HEK293 (cell line): ENCODE data around the gene TRMT112.

Source experiments
- CTCF ChIA-PET: fragments of 350-600 bp; formaldehyde crosslinking; extraction: SDS; loops from one replicate; lab custom pipeline; 2021; ENCODE audit warnings: antibody characterized with exemption; lab: Yijun Ruan, JAX
- POLR2A ChIA-PET: fragments of 300-600 bp; formaldehyde crosslinking; extraction: SDS; loops from one replicate; lab custom pipeline; 2020; ENCODE audit warnings: antibody characterized with exemption, inconsistent platforms; lab: Yijun Ruan, JAX
- H3K27ac ChIP-seq: fragments of 200-500 bp; sonication (Bioruptor generic); 2 replicates; pipeline ENCODE4 v1.5.1; 2014; ENCODE audit warnings: low read depth, low read length, control low read depth, inconsistent platforms; ENCODE audit errors: extremely low read depth
- H3K36me3 ChIP-seq, 2 experiments: fragments of 200-500 bp in 1 of 2; sonication (Bioruptor generic) in 1 of 2; 1 replicate in 1 of 2; 2 replicates in 1 of 2; pipeline ENCODE4 v1.5.1; 2014 to 2017; ENCODE audit warnings: inconsistent platforms in 2 of 2, low read length in 2 of 2; ENCODE audit not compliant: control insufficient read depth in 2 of 2, insufficient read depth in 1 of 2
- H3K4me1 ChIP-seq: fragments of 200-500 bp; sonication (Bioruptor generic); 2 replicates; pipeline ENCODE4 v1.5.1; 2014; ENCODE audit warnings: mild to moderate bottlenecking, low read length, inconsistent platforms; ENCODE audit not compliant: control insufficient read depth, insufficient read depth
- H3K4me3 ChIP-seq: 2 replicates; pipeline ENCODE4 v1.5.1; 2011; ENCODE audit warnings: low read depth, mild to moderate bottlenecking, control low read depth, low read length, moderate library complexity
- H3K9me3 ChIP-seq: fragments of 200-500 bp; sonication (Bioruptor generic); 2 replicates; pipeline ENCODE4 v1.5.1; 2014; ENCODE audit warnings: low read depth, low read length, inconsistent platforms; ENCODE audit not compliant: control insufficient read depth, insufficient read depth
- GLI2 ChIP-seq: fragments of 450-650 bp; formaldehyde crosslinking; IDR thresholded peaks from 2 replicates; pipeline ENCODE4; 2017; ENCODE audit warnings: missing biosample characterization, missing genetic modification characterization, low read depth, borderline replicate concordance
- HOXA7 ChIP-seq: sonication (generic); formaldehyde crosslinking; IDR thresholded peaks from 2 replicates; pipeline ENCODE4 v1.8.1; 2022; ENCODE audit warnings: missing genetic modification reagents, borderline replicate concordance
- HOXD13 ChIP-seq: sonication (generic); formaldehyde crosslinking; IDR thresholded peaks from 2 replicates; pipeline ENCODE4 v1.8.0; 2022; ENCODE audit warnings: missing genetic modification reagents, borderline replicate concordance
- ZNF16 ChIP-seq: fragments of 450-650 bp; formaldehyde crosslinking; IDR thresholded peaks from 2 replicates; pipeline ENCODE4 v1.5.1; 2016; ENCODE audit warnings: low read depth, missing biosample characterization, missing genetic modification characterization
- ZNF19 ChIP-seq: fragments of 450-650 bp; formaldehyde crosslinking; IDR thresholded peaks from 2 replicates; pipeline ENCODE4; 2016; ENCODE audit warnings: missing biosample characterization, missing genetic modification characterization, low read depth
- ZNF266 ChIP-seq: fragments of 450-650 bp; formaldehyde crosslinking; IDR thresholded peaks from 2 replicates; pipeline ENCODE4 v1.5.1; 2016; ENCODE audit warnings: missing biosample characterization, missing genetic modification characterization, low read depth
- ZNF473 ChIP-seq: fragments of 450-650 bp; formaldehyde crosslinking; IDR thresholded peaks from 2 replicates; pipeline ENCODE4 v1.5.1; 2017; ENCODE audit warnings: missing biosample characterization, missing genetic modification characterization
- ZNF544 ChIP-seq: fragments of 450-650 bp; formaldehyde crosslinking; IDR thresholded peaks from 2 replicates; pipeline ENCODE4 v1.5.0; 2017; ENCODE audit warnings: missing biosample characterization, missing genetic modification characterization
- ZNF585B ChIP-seq: fragments of 450-650 bp; formaldehyde crosslinking; IDR thresholded peaks from 2 replicates; pipeline ENCODE4 v1.5.1; 2016; ENCODE audit warnings: missing biosample characterization, missing genetic modification characterization
- ZNF701 ChIP-seq: fragments of 450-650 bp; formaldehyde crosslinking; IDR thresholded peaks from 2 replicates; pipeline ENCODE4 v1.5.1; 2016; ENCODE audit warnings: missing biosample characterization, missing genetic modification characterization
- ZNF791 ChIP-seq: fragments of 450-650 bp; formaldehyde crosslinking; IDR thresholded peaks from 2 replicates; pipeline ENCODE4 v1.5.1; 2016; ENCODE audit warnings: missing biosample characterization, missing genetic modification characterization
- ZSCAN16 ChIP-seq: fragments of 450-650 bp; formaldehyde crosslinking; IDR thresholded peaks from 2 replicates; pipeline ENCODE4 v1.5.1; 2016; ENCODE audit warnings: missing biosample characterization, missing genetic modification characterization
- TF ChIP-seq, protein P1 (sequence below): fragments of 450-650 bp; formaldehyde crosslinking; IDR thresholded peaks from 2 replicates; pipeline ENCODE4 v1.5.1; 2017; ENCODE audit warnings: missing biosample characterization, missing genetic modification characterization
- TF ChIP-seq, protein P2 (sequence below): fragments of 450-650 bp; formaldehyde crosslinking; IDR thresholded peaks from 2 replicates; pipeline ENCODE4 v1.5.1; 2016; ENCODE audit warnings: missing biosample characterization, missing genetic modification characterization
- TF ChIP-seq, protein P3 (sequence below): fragments of 450-650 bp; IDR thresholded peaks from 2 replicates; pipeline ENCODE4 v1.5.1; 2018; ENCODE audit warnings: missing biosample characterization, mild to moderate bottlenecking, missing genetic modification characterization
- TF ChIP-seq, protein P4 (sequence below): fragments of 450-650 bp; formaldehyde crosslinking; conservative IDR thresholded peaks from 2 replicates; pipeline ENCODE4 v1.5.1; 2016; ENCODE audit warnings: low read depth, missing biosample characterization, missing genetic modification characterization
- TF ChIP-seq, protein P5 (sequence below): fragments of 450-650 bp; formaldehyde crosslinking; IDR thresholded peaks from 2 replicates; pipeline ENCODE4 v1.5.1; 2016; ENCODE audit warnings: missing biosample characterization, missing genetic modification characterization
- TF ChIP-seq, protein P6 (sequence below): IDR thresholded peaks from 2 replicates; pipeline ENCODE4 v1.6.1; 2011; ENCODE audit warnings: mild to moderate bottlenecking, low read depth, low read length, borderline replicate concordance
- TF ChIP-seq, protein P7 (sequence below): fragments of 450-650 bp; formaldehyde crosslinking; IDR thresholded peaks from 2 replicates; pipeline ENCODE4 v1.5.1; 2017; ENCODE audit warnings: missing biosample characterization, missing genetic modification characterization
- TF ChIP-seq, protein P8 (sequence below): fragments of 450-650 bp; formaldehyde crosslinking; IDR thresholded peaks from 2 replicates; pipeline ENCODE4 v1.5.1; 2016; ENCODE audit warnings: missing biosample characterization, missing genetic modification characterization

TRMT112 gene

DNA sequence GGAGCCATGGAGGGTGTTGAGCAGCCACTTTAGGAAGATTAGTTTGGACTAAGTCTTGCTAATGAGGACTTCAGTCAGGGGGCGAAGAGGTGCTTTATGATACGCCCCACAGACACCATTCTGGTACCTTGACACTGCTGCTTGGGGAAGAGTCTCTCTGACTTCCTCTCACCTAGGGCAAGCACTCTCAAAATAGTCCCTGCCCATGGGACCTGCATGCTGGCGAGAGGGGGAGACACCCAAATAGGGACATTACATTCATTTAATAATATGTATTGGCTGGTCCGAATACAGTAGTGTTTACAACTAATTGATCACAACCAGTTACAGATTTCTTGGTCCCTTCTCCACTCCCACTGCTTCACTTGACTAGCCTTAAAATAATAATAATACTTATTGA, 21.6 kb downstream of the TRMT112 start (continued):
- TF ChIP-seq, protein P1, sequence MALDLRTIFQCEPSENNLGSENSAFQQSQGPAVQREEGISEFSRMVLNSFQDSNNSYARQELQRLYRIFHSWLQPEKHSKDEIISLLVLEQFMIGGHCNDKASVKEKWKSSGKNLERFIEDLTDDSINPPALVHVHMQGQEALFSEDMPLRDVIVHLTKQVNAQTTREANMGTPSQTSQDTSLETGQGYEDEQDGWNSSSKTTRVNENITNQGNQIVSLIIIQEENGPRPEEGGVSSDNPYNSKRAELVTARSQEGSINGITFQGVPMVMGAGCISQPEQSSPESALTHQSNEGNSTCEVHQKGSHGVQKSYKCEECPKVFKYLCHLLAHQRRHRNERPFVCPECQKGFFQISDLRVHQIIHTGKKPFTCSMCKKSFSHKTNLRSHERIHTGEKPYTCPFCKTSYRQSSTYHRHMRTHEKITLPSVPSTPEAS: no peak
- TF ChIP-seq ZNF473 (tag by site-specific recombination) (no peak), ZNF585B (no peak), ZSCAN16 (tag by site-specific recombination) (no peak), ZNF16 (no peak), ZNF791 (no peak), GLI2 (tag by site-specific recombination) (no peak)
- TF ChIP-seq, all 188 proteins: peak for 0

DNA sequence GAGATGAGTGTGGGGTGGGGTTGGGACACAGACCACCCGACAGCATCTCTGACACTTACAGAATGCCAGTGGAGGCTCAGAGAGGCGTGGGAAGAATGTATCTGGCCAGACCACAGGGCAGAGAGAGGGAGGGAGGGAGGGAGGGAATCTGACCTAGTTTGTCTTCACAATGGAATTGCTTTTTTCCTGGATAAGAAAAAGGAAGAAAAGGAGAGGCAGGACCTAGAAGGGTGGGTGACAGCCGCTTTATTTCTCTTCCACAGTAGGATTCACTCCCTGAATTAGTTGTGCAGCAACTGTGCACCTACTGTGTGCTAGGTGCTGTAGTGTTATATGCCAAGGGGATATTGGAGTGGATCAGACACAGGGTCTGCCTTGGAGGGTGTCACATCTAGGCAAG, 22.6 kb downstream of the TRMT112 start:
- ChIA-PET CTCF (interaction anchor here (0.6 to 1.0 kb wide), 2 partner anchors 60 to 222 kb away, joined by 3 read pairs; no protein-coding TSS in a partner anchor), POLR2A (interaction anchor here (0.7 kb wide), 3 partner anchors 27 to 95 kb away, joined by 4 to 6 read pairs (median 5); no protein-coding TSS in a partner anchor)
- no peaks in the 10 kb centered on the region for H3K4me1 ChIP-seq
- TF ChIP-seq ZNF19 (tag by site-specific recombination) (no peak), ZNF701 (tag by site-specific recombination) (no peak), ZNF266 (no peak), HOXD13 (CRISPR knock-in tag) (no peak), HOXA7 (no peak), ZNF544 (tag by site-specific recombination) (no peak)
- TF ChIP-seq, protein P2, sequence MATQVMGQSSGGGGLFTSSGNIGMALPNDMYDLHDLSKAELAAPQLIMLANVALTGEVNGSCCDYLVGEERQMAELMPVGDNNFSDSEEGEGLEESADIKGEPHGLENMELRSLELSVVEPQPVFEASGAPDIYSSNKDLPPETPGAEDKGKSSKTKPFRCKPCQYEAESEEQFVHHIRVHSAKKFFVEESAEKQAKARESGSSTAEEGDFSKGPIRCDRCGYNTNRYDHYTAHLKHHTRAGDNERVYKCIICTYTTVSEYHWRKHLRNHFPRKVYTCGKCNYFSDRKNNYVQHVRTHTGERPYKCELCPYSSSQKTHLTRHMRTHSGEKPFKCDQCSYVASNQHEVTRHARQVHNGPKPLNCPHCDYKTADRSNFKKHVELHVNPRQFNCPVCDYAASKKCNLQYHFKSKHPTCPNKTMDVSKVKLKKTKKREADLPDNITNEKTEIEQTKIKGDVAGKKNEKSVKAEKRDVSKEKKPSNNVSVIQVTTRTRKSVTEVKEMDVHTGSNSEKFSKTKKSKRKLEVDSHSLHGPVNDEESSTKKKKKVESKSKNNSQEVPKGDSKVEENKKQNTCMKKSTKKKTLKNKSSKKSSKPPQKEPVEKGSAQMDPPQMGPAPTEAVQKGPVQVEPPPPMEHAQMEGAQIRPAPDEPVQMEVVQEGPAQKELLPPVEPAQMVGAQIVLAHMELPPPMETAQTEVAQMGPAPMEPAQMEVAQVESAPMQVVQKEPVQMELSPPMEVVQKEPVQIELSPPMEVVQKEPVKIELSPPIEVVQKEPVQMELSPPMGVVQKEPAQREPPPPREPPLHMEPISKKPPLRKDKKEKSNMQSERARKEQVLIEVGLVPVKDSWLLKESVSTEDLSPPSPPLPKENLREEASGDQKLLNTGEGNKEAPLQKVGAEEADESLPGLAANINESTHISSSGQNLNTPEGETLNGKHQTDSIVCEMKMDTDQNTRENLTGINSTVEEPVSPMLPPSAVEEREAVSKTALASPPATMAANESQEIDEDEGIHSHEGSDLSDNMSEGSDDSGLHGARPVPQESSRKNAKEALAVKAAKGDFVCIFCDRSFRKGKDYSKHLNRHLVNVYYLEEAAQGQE (tag by site-specific recombination): no peak
- TF ChIP-seq, protein P3, sequence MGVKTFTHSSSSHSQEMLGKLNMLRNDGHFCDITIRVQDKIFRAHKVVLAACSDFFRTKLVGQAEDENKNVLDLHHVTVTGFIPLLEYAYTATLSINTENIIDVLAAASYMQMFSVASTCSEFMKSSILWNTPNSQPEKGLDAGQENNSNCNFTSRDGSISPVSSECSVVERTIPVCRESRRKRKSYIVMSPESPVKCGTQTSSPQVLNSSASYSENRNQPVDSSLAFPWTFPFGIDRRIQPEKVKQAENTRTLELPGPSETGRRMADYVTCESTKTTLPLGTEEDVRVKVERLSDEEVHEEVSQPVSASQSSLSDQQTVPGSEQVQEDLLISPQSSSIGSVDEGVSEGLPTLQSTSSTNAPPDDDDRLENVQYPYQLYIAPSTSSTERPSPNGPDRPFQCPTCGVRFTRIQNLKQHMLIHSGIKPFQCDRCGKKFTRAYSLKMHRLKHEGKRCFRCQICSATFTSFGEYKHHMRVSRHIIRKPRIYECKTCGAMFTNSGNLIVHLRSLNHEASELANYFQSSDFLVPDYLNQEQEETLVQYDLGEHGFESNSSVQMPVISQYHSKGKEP: no peak
- TF ChIP-seq, protein P4, sequence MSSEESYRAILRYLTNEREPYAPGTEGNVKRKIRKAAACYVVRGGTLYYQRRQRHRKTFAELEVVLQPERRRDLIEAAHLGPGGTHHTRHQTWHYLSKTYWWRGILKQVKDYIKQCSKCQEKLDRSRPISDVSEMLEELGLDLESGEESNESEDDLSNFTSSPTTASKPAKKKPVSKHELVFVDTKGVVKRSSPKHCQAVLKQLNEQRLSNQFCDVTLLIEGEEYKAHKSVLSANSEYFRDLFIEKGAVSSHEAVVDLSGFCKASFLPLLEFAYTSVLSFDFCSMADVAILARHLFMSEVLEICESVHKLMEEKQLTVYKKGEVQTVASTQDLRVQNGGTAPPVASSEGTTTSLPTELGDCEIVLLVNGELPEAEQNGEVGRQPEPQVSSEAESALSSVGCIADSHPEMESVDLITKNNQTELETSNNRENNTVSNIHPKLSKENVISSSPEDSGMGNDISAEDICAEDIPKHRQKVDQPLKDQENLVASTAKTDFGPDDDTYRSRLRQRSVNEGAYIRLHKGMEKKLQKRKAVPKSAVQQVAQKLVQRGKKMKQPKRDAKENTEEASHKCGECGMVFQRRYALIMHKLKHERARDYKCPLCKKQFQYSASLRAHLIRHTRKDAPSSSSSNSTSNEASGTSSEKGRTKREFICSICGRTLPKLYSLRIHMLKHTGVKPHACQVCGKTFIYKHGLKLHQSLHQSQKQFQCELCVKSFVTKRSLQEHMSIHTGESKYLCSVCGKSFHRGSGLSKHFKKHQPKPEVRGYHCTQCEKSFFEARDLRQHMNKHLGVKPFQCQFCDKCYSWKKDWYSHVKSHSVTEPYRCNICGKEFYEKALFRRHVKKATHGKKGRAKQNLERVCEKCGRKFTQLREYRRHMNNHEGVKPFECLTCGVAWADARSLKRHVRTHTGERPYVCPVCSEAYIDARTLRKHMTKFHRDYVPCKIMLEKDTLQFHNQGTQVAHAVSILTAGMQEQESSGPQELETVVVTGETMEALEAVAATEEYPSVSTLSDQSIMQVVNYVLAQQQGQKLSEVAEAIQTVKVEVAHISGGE (tag by site-specific recombination): no peak
- TF ChIP-seq, protein P5, sequence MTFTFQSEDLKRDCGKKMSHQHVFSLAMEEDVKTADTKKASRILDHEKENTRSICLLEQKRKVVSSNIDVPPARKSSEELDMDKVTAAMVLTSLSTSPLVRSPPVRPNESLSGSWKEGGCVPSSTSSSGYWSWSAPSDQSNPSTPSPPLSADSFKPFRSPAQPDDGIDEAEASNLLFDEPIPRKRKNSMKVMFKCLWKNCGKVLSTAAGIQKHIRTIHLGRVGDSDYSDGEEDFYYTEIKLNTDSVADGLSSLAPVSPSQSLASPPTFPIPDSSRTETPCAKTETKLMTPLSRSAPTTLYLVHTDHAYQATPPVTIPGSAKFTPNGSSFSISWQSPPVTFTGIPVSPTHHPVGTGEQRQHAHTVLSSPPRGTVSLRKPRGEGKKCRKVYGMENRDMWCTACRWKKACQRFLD (tag by site-specific recombination): no peak
- TF ChIP-seq, protein P6, sequence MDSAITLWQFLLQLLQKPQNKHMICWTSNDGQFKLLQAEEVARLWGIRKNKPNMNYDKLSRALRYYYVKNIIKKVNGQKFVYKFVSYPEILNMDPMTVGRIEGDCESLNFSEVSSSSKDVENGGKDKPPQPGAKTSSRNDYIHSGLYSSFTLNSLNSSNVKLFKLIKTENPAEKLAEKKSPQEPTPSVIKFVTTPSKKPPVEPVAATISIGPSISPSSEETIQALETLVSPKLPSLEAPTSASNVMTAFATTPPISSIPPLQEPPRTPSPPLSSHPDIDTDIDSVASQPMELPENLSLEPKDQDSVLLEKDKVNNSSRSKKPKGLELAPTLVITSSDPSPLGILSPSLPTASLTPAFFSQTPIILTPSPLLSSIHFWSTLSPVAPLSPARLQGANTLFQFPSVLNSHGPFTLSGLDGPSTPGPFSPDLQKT: no peak
- TF ChIP-seq, protein P7, sequence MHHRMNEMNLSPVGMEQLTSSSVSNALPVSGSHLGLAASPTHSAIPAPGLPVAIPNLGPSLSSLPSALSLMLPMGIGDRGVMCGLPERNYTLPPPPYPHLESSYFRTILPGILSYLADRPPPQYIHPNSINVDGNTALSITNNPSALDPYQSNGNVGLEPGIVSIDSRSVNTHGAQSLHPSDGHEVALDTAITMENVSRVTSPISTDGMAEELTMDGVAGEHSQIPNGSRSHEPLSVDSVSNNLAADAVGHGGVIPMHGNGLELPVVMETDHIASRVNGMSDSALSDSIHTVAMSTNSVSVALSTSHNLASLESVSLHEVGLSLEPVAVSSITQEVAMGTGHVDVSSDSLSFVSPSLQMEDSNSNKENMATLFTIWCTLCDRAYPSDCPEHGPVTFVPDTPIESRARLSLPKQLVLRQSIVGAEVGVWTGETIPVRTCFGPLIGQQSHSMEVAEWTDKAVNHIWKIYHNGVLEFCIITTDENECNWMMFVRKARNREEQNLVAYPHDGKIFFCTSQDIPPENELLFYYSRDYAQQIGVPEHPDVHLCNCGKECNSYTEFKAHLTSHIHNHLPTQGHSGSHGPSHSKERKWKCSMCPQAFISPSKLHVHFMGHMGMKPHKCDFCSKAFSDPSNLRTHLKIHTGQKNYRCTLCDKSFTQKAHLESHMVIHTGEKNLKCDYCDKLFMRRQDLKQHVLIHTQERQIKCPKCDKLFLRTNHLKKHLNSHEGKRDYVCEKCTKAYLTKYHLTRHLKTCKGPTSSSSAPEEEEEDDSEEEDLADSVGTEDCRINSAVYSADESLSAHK: no peak
- TF ChIP-seq, protein P8, sequence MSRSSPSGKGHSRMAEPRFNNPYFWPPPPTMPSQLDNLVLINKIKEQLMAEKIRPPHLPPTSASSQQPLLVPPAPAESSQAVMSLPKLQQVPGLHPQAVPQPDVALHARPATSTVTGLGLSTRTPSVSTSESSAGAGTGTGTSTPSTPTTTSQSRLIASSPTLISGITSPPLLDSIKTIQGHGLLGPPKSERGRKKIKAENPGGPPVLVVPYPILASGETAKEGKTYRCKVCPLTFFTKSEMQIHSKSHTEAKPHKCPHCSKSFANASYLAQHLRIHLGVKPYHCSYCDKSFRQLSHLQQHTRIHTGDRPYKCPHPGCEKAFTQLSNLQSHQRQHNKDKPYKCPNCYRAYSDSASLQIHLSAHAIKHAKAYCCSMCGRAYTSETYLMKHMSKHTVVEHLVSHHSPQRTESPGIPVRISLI: no peak

More for the DNA sequence above, 22.6 kb downstream of the TRMT112 start:
- H3K27ac ChIP-seq: no peak overlapping the region
- no peaks in the 10 kb centered on the region for H3K9me3 ChIP-seq
- no peaks in the 10 kb centered on the region for H3K36me3 ChIP-seq
- H3K4me3 ChIP-seq: no peak overlapping the region
